Measurements from ENCODE around the gene BLVRB. TPM values are rescaled to one million over a fixed set of nuclear protein-coding genes. Genes with fewer than 3 reads are reported as not detected.
A peak's percentile ranks its signal among the peaks of the same experiment; 100 is the strongest.

Gene BLVRB
- total RNA-seq, 4 donors from 2014 or later: 51.5 to 206 (median 115) TPM

DNA sequence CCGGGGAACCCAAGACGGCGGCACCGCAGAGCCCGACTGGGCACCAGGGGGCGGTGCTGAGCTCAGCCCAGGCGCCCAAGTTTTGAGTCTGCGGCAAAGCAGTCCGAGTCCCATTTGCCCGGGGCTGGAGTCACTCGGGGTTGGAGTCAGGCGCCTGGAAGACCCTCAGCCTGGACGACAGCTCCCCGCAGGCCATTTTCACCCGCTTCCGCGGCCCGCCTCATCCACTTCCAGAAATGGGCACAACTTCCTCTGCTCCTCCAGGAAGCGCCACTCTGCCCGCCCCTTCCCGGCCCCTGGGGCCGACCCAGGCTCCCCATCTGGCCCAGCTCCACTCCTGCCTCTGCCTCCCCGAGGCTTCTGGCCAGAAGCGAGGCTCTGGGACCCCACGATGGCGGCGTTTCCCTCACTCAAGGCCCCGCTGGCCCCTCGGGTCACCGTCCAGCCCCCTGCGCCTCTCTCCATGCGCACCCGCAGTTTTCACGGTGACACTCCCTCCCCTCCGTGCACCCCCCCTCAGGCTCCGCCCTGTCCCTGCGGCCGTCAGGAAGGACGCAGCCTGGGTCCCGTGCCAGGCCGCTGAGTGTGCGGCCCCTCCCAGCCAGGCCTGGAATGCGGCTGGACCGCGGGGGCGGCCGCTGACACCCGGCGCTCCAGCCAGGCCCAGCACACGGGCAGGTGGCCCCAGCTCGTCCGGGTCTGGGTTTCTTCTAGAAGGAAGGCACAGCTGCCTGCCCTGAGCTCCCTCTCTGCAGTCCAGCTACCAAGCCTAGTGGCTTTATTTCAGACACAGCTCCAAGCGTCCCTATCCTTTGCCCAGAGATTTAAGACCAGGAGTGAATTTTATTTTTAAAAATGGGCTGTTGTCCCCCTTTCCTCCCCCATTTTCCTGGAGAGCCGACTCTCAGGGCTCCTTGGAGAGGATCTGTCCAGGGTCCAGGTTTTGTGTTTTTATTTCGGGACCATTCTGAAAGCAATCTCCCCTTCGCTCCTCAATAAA is 44.5 kb downstream of the BLVRB start:
- peak overlapping the region; percentile 98 for H3K27ac ChIP-seq
- H3K4me1 ChIP-seq: peaks cover 0 to 21% of the 10 kb centered on the region in 2 donors
- intact Hi-C loops (cut with DNase I; ENCODE audit: low total_unique reads): no loop called here
- H3K9me3 ChIP-seq: no peaks in the 10 kb centered on the region
- H3K4me3 ChIP-seq: peak overlapping the region; percentile 51 to 69
- peak; percentile 92 to 93 for TF ChIP-seq POLR2A (IDR thresholded peaks at IDR 0.05)
- TF ChIP-seq, protein P1, sequence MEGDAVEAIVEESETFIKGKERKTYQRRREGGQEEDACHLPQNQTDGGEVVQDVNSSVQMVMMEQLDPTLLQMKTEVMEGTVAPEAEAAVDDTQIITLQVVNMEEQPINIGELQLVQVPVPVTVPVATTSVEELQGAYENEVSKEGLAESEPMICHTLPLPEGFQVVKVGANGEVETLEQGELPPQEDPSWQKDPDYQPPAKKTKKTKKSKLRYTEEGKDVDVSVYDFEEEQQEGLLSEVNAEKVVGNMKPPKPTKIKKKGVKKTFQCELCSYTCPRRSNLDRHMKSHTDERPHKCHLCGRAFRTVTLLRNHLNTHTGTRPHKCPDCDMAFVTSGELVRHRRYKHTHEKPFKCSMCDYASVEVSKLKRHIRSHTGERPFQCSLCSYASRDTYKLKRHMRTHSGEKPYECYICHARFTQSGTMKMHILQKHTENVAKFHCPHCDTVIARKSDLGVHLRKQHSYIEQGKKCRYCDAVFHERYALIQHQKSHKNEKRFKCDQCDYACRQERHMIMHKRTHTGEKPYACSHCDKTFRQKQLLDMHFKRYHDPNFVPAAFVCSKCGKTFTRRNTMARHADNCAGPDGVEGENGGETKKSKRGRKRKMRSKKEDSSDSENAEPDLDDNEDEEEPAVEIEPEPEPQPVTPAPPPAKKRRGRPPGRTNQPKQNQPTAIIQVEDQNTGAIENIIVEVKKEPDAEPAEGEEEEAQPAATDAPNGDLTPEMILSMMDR (IDR thresholded peaks at IDR 0.05): peak; percentile 91 to 95 (median 94)
- H3K36me3 ChIP-seq: no peaks in the 10 kb centered on the region
- DNase-seq: peak; percentile 94 to 95
- H3K27me3 ChIP-seq: no peaks in the 10 kb centered on the region

GRCh38 chr19:40420451-40420765 is 45.1 kb downstream of the BLVRB start:
- no peak for DNase-seq
- Histone ChIP-seq H3K36me3 (no peaks in the 10 kb centered on the region), H3K27ac (peak overlapping the region; percentile 98), H3K4me3 (peak overlapping the region; percentile 51 to 69), H3K9me3 (no peaks in the 10 kb centered on the region), H3K4me1 (peaks cover 0 to 21% of the 10 kb centered on the region in 2 donors), H3K27me3 (no peaks in the 10 kb centered on the region)
- TF ChIP-seq POLR2A (IDR thresholded peaks at IDR 0.05): no peak
- TF ChIP-seq, protein P1 (IDR thresholded peaks at IDR 0.05): no peak
- intact Hi-C loops (cut with DNase I; ENCODE audit: low total_unique reads): no loop called here

DNA sequence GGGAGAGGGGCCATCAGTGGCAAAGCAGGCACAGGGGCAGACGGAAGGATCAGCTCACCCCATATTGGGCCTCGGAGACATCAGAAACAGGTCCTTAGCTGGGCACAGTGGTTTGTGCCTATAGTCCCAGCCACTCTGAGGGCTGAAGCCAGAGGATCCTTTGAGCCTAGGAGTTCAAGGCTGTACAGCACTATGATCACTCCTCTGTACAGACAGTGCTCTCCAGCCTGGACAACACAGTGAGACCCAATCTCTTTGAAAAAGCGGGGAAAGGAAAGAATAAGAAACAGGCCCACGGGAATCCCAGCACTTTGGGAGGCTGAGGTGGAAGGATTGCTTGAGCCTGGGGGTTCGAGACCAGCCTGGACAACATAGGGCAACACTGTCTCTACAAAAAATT is 45.8 kb downstream of the BLVRB start:
- Histone ChIP-seq H3K27ac (no peak overlapping the region), H3K9me3 (no peaks in the 10 kb centered on the region), H3K36me3 (no peaks in the 10 kb centered on the region), H3K4me3 (no peak overlapping the region), H3K27me3 (no peaks in the 10 kb centered on the region), H3K4me1 (peaks cover 0 to 21% of the 10 kb centered on the region in 2 donors)
- no peak for DNase-seq
- TF ChIP-seq POLR2A (IDR thresholded peaks at IDR 0.05): no peak
- TF ChIP-seq, protein P1 (IDR thresholded peaks at IDR 0.05): no peak
- intact Hi-C loops (cut with DNase I; ENCODE audit: low total_unique reads): no loop called here

DNA sequence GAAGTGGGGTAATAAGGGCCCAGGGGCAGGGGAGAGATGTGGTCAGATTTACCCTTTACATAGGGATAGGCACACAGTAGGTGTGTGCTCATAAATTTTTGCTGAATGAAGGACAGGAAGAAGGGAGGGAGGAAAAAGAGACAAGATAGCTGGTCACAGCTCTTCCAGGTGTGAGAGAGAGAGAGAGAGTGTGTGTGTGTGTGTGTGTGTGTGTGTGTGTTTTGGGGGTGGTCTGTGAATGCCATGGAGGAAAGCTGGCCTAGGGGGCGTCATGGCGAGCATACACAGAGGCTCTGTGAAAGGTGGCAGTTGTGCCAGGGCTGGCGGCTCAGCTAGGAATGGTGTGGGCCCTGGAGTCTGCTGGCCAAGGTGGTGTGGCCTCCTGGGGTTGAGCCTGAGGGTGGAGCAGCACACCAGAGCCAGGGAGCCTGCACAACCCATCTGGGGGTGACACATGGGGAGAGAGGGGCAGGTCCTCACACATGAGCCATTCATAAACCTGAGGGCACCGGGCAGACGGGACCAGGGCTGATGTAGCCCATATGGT is 46.4 kb downstream of the BLVRB start:
- TF ChIP-seq, protein P1 (IDR thresholded peaks at IDR 0.05): no peak
- TF ChIP-seq POLR2A (IDR thresholded peaks at IDR 0.05): no peak
- intact Hi-C loops (cut with DNase I; ENCODE audit: low total_unique reads): no loop called here
- Histone ChIP-seq H3K36me3 (no peaks in the 10 kb centered on the region), H3K4me1 (peaks cover 0 to 18% of the 10 kb centered on the region in 2 donors), H3K27ac (no peak overlapping the region), H3K4me3 (no peak overlapping the region), H3K9me3 (no peaks in the 10 kb centered on the region), H3K27me3 (no peaks in the 10 kb centered on the region)
- DNase-seq: no peak

DNA sequence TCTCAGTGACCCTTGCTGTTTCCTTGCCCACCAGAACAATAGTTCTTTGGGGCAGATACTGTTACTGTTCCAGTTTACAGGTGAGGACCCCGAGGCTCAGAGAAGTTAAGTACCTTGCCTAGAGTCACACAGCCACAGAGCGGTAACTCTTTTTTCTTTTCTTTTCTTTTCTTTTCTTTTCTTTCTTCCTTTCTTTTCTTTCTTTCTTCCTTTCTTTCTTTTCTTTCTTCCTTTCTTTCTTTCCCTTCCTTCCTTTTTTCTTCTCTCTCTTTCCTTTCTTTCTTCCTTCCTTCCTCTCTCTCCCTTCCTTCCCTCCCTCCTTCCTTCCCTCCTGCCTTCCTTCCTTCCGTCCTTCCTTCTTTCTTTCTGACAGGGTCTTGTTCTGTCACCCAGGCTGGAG is 47.5 kb downstream of the BLVRB start:
- intact Hi-C loops (cut with DNase I; ENCODE audit: low total_unique reads): no loop called here
- DNase-seq: no peak
- no peak for TF ChIP-seq POLR2A (IDR thresholded peaks at IDR 0.05)
- TF ChIP-seq, protein P1 (IDR thresholded peaks at IDR 0.05): no peak
- H3K36me3 ChIP-seq: no peaks in the 10 kb centered on the region
- H3K4me1 ChIP-seq: peaks cover 0 to 17% of the 10 kb centered on the region in 2 donors
- H3K4me3 ChIP-seq: no peak overlapping the region
- H3K9me3 ChIP-seq: no peaks in the 10 kb centered on the region
- H3K27me3 ChIP-seq: no peaks in the 10 kb centered on the region
- H3K27ac ChIP-seq: peak overlapping the region; percentile 72 to 79

Data from uterus (tissue), 4 donors.